ENCODE results near the gene ROBO1.

Gene ROBO1

DNA sequence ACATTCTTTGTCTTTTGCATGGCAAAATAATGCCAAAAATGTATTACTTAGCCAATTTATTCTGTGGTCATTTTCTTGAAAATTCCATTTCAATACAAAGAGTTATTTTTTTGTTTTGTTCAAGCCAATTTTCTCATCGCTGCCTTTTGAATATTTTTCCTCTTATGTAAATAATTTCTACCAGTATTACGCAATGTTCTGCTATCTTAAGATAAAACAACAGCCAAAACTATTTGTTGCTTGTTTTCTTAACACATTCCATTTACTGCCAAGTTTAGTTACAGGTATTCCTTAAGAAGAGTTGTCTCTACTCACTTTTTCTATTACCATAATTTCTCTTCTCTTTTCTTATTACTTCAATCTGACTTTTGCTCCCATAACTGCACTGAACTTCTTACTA is 163.1 kb downstream of the ROBO1 start:
- Mint-ChIP-seq H3K27me3 (ENCODE audit: low read depth, poor library complexity) (peaks cover 2% of the 10 kb centered on the region), H3K27ac (no peak overlapping the region), H3K4me3 (no peak overlapping the region), H3K4me1 (no peaks in the 10 kb centered on the region), H3K9me3 (no peaks in the 10 kb centered on the region), H3K36me3 (ENCODE audit: low read depth) (no peaks in the 10 kb centered on the region)
- TF ChIP-seq CTCF (IDR thresholded peaks at IDR 0.05): no peak
- no peak for DNase-seq

- H3K27ac Mint-ChIP-seq: no peak overlapping the region
- no peak for DNase-seq
- no peaks in the 10 kb centered on the region for H3K9me3 Mint-ChIP-seq
- H3K27me3 Mint-ChIP-seq (ENCODE audit: low read depth, poor library complexity): peaks cover 2% of the 10 kb centered on the region
- no peaks in the 10 kb centered on the region for H3K36me3 Mint-ChIP-seq (ENCODE audit: low read depth)
- TF ChIP-seq CTCF (IDR thresholded peaks at IDR 0.05): no peak
- no peaks in the 10 kb centered on the region for H3K4me1 Mint-ChIP-seq
- H3K4me3 Mint-ChIP-seq: no peak overlapping the region
Measured at GRCh38 chr3:79602385-79602784, 165.4 kb downstream of the ROBO1 start.

DNA sequence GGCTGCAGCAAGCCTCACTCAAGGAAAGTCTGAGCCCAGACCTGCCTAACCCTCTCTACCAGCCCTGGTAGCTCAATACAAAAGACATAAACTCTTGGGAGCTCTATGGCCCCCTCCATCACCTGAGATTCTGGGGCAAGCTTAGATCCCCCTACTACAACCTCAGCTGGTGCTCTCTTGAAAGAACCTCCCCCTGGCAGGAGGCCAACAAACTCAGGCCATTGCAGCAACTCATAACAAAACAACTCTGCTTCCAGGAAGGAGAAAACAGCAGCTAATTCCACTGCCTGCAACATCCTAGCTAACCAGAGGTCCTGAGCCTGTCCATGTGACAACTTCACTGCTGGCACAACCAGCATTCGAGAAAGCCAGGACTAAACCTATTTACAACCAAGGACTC is 169.2 kb downstream of the ROBO1 start:
- DNase-seq: no peak
- TF ChIP-seq CTCF (IDR thresholded peaks at IDR 0.05): no peak
- no peaks in the 10 kb centered on the region for H3K36me3 Mint-ChIP-seq (ENCODE audit: low read depth)
- no peaks in the 10 kb centered on the region for H3K9me3 Mint-ChIP-seq
- no peak overlapping the region for H3K4me3 Mint-ChIP-seq
- H3K4me1 Mint-ChIP-seq: no peaks in the 10 kb centered on the region
- peaks cover 3% of the 10 kb centered on the region for H3K27me3 Mint-ChIP-seq (ENCODE audit: low read depth, poor library complexity)
- H3K27ac Mint-ChIP-seq: no peak overlapping the region

DNA sequence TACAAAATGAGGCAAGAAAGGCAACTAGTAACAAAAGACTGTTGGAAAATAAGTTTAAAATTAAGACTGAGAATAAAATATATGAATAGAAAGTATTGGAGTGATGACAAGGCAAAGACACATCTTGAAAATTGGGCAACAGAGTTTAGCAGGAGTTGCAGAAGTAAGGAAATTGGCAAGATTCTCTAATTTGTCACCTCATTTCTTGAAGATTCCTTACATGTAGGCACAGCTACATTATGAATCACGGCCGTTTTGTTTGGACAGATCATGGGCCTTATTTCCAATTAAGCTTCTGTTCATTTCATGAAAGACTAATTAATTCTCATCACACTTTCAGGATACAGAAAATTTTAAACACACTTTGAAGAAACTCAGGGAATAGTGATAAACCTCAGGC is 170.1 kb downstream of the ROBO1 start:
- Mint-ChIP-seq H3K27me3 (ENCODE audit: low read depth, poor library complexity) (peaks cover 6% of the 10 kb centered on the region), H3K27ac (no peak overlapping the region), H3K4me1 (no peaks in the 10 kb centered on the region), H3K9me3 (no peaks in the 10 kb centered on the region), H3K36me3 (ENCODE audit: low read depth) (no peaks in the 10 kb centered on the region), H3K4me3 (no peak overlapping the region)
- DNase-seq: no peak
- no peak for TF ChIP-seq CTCF (IDR thresholded peaks at IDR 0.05)

GRCh38 chr3:79587150-79587549 is 180.6 kb downstream of the ROBO1 start:
- DNase-seq: no peak
- Mint-ChIP-seq H3K27ac (no peak overlapping the region), H3K36me3 (ENCODE audit: low read depth) (no peaks in the 10 kb centered on the region), H3K9me3 (no peaks in the 10 kb centered on the region), H3K27me3 (ENCODE audit: low read depth, poor library complexity) (peaks cover 2% of the 10 kb centered on the region), H3K4me3 (no peak overlapping the region), H3K4me1 (no peaks in the 10 kb centered on the region)
- no peak for TF ChIP-seq CTCF (IDR thresholded peaks at IDR 0.05)

GRCh38 chr3:79586232-79586631 is 181.6 kb downstream of the ROBO1 start:
- Mint-ChIP-seq H3K4me1 (no peaks in the 10 kb centered on the region), H3K9me3 (no peaks in the 10 kb centered on the region), H3K27ac (no peak overlapping the region), H3K4me3 (no peak overlapping the region), H3K36me3 (ENCODE audit: low read depth) (no peaks in the 10 kb centered on the region), H3K27me3 (ENCODE audit: low read depth, poor library complexity) (peaks cover 2% of the 10 kb centered on the region)
- no peak for TF ChIP-seq CTCF (IDR thresholded peaks at IDR 0.05)
- no peak for DNase-seq
